Measurements from ENCODE around the gene ABCA2.
"Not testable (repeated sequence)": the region's sequence is repeated elsewhere in the genome, so short reads cannot be mapped to it uniquely, and the experiment has no call there.

ABCA2 gene

DNA sequence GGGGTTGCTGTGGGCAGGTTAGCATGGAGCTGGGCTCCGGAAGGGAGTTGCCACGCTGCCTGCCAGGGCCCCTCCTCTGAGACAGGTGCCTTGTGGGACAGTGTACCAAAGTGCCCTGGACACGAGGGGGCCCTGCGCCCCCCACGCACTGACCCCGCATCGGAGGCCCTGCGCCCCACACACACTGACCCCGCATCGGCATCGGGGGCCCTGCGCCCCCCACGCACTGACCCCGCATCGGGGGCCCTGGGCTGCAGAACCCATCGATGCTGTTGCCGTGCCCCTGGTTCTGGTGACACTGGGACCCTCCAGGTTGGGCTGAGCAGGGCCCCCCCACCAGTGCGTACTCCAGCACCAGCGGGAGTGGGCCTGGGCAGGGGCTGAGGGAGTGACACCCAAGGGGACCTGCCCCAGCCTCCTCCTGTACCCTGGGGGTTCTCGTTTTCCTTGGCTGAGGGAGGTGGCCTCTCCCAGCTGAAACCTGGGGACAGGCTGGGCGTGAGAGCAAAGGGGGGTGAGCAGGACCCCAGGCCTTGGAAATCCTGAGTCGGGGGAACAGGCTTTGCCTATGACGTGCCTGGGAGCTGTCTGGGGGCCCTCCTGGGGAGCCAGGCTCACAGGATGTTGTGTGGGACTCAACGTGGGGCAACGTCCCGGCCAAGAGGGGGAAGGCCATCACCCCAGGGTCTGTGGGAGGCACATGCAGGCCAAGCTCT lies 35.4 kb upstream of the ABCA2 start:
- no peak for TF ChIP-seq EZH2phosphoT487 (IDR thresholded peaks at IDR 0.05; ENCODE audit: borderline replicate concordance)
- TF ChIP-seq, protein P1, sequence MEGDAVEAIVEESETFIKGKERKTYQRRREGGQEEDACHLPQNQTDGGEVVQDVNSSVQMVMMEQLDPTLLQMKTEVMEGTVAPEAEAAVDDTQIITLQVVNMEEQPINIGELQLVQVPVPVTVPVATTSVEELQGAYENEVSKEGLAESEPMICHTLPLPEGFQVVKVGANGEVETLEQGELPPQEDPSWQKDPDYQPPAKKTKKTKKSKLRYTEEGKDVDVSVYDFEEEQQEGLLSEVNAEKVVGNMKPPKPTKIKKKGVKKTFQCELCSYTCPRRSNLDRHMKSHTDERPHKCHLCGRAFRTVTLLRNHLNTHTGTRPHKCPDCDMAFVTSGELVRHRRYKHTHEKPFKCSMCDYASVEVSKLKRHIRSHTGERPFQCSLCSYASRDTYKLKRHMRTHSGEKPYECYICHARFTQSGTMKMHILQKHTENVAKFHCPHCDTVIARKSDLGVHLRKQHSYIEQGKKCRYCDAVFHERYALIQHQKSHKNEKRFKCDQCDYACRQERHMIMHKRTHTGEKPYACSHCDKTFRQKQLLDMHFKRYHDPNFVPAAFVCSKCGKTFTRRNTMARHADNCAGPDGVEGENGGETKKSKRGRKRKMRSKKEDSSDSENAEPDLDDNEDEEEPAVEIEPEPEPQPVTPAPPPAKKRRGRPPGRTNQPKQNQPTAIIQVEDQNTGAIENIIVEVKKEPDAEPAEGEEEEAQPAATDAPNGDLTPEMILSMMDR (conservative IDR thresholded peaks at IDR 0.05; ENCODE audit: low read length), result no peak
- H2AFZ ChIP-seq (ENCODE audit: low read length), result no peak overlapping the region

GRCh38 chr9:137062798-137063197 lies 34.8 kb upstream of the ABCA2 start:
- H3F3A ChIP-seq (ENCODE audit: low read depth); H3K9me2 ChIP-seq (replicated peaks; ENCODE audit: low read depth, low read length); H3K27me3 ChIP-seq (ENCODE audit: insufficient read depth, low read length, poor library complexity, severe bottlenecking); H3K4me1 ChIP-seq (ENCODE audit: insufficient read depth, low read length, poor library complexity, severe bottlenecking); H3K9ac ChIP-seq (ENCODE audit: low read depth, low read length, poor library complexity, severe bottlenecking); H3K36me3 ChIP-seq (ENCODE audit: insufficient read depth, low read length); H2AFZ ChIP-seq (ENCODE audit: low read length); H3K4me2 ChIP-seq (ENCODE audit: low read depth, low read length, poor library complexity, severe bottlenecking); H3K4me3 ChIP-seq (ENCODE audit: low read length, poor library complexity, severe bottlenecking); H3K9me3 ChIP-seq (ENCODE audit: insufficient read depth, low read depth, low read length): not testable (repeated sequence)
- peaks cover 18% of the 10 kb centered on the region for H4K20me1 ChIP-seq (ENCODE audit: insufficient read depth, low read length, poor library complexity, severe bottlenecking)
- H3K79me2 ChIP-seq (ENCODE audit: insufficient read depth, low read length), result peaks cover 23% of the 10 kb centered on the region

More for the DNA sequence above, 35.4 kb upstream of the ABCA2 start:
- H3K79me2 ChIP-seq (ENCODE audit: insufficient read depth, low read length), result peaks cover 30% of the 10 kb centered on the region
- H3K9me2 ChIP-seq (replicated peaks; ENCODE audit: low read depth, low read length), result no peaks in the 10 kb centered on the region
- no peaks in the 10 kb centered on the region for H3K9me3 ChIP-seq (ENCODE audit: insufficient read depth, low read depth, low read length)
- peaks cover 10% of the 10 kb centered on the region for H3K4me1 ChIP-seq (ENCODE audit: insufficient read depth, low read length, poor library complexity, severe bottlenecking)
- no peak overlapping the region for H3K9ac ChIP-seq (ENCODE audit: low read depth, low read length, poor library complexity, severe bottlenecking)
- H3F3A ChIP-seq (ENCODE audit: low read depth), result peaks cover 3% of the 10 kb centered on the region; the same call in 1 of the 2 replicates
- no peak overlapping the region for H3K4me2 ChIP-seq (ENCODE audit: low read depth, low read length, poor library complexity, severe bottlenecking)
- H3K27me3 ChIP-seq (ENCODE audit: insufficient read depth, low read length, poor library complexity, severe bottlenecking), result no peaks in the 10 kb centered on the region
- peaks cover 23% of the 10 kb centered on the region for H4K20me1 ChIP-seq (ENCODE audit: insufficient read depth, low read length, poor library complexity, severe bottlenecking)
- H3K36me3 ChIP-seq (ENCODE audit: insufficient read depth, low read length), result peaks cover 9% of the 10 kb centered on the region; the same call in 1 of the 2 replicates
- no peak overlapping the region for H3K4me3 ChIP-seq (ENCODE audit: low read length, poor library complexity, severe bottlenecking)

- Histone ChIP-seq H3K9me2 (replicated peaks; ENCODE audit: low read depth, low read length) (no peaks in the 10 kb centered on the region), H3K9me3 (ENCODE audit: insufficient read depth, low read depth, low read length) (no peaks in the 10 kb centered on the region), H2AFZ (ENCODE audit: low read length) (no peak overlapping the region), H3K4me2 (ENCODE audit: low read depth, low read length, poor library complexity, severe bottlenecking) (no peak overlapping the region), H3F3A (ENCODE audit: low read depth) (no peaks in the 10 kb centered on the region; the same call in 1 of the 2 replicates), H4K20me1 (ENCODE audit: insufficient read depth, low read length, poor library complexity, severe bottlenecking) (peaks cover 14% of the 10 kb centered on the region), H3K4me1 (ENCODE audit: insufficient read depth, low read length, poor library complexity, severe bottlenecking) (peaks cover 3% of the 10 kb centered on the region), H3K36me3 (ENCODE audit: insufficient read depth, low read length) (peaks cover 9% of the 10 kb centered on the region; the same call in 1 of the 2 replicates), H3K9ac (ENCODE audit: low read depth, low read length, poor library complexity, severe bottlenecking) (no peak overlapping the region), H3K27me3 (ENCODE audit: insufficient read depth, low read length, poor library complexity, severe bottlenecking) (no peaks in the 10 kb centered on the region), H3K4me3 (ENCODE audit: low read length, poor library complexity, severe bottlenecking) (no peak overlapping the region), H3K79me2 (ENCODE audit: insufficient read depth, low read length) (peaks cover 19% of the 10 kb centered on the region)
- no peak for TF ChIP-seq EZH2phosphoT487 (IDR thresholded peaks at IDR 0.05; ENCODE audit: borderline replicate concordance)
- TF ChIP-seq, protein P1 (conservative IDR thresholded peaks at IDR 0.05; ENCODE audit: low read length), result no peak
Observed at GRCh38 chr9:137062384-137062783, 34.3 kb upstream of the ABCA2 start.
